ENCODE data around the gene ACSF2.

Gene ACSF2

GRCh38 chr17:50479522-50480141 lies 53.6 kb downstream of the ACSF2 start:
- peak; percentile 79 for DNase-seq

GRCh38 chr17:50480142-50480764 lies 54.2 kb downstream of the ACSF2 start:
- no peak for DNase-seq

- no peak for DNase-seq
Measured at GRCh38 chr17:50480854-50481490, 55.0 kb downstream of the ACSF2 start.

- no peak for DNase-seq
Measured at GRCh38 chr17:50481648-50482047, 55.6 kb downstream of the ACSF2 start.

GRCh38 chr17:50482110-50482509 lies 56.1 kb downstream of the ACSF2 start:
- no peak for DNase-seq

GRCh38 chr17:50482516-50482915 lies 56.5 kb downstream of the ACSF2 start:
- DNase-seq, result peak; percentile 89

- no peak for DNase-seq
Measured at GRCh38 chr17:50483266-50483665, 57.2 kb downstream of the ACSF2 start.

GRCh38 chr17:50484386-50485155 lies 58.6 kb downstream of the ACSF2 start:
- DNase-seq, result no peak

GRCh38 chr17:50487213-50488096 lies 61.4 kb downstream of the ACSF2 start:
- no peak for DNase-seq

- no peak for DNase-seq
Measured at GRCh38 chr17:50488880-50489279, 62.9 kb downstream of the ACSF2 start.

GRCh38 chr17:50491505-50491904 lies 65.5 kb downstream of the ACSF2 start:
- DNase-seq, result no peak

- DNase-seq, result no peak
Measured at GRCh38 chr17:50492214-50492613, 66.2 kb downstream of the ACSF2 start.

- DNase-seq, result no peak
Measured at GRCh38 chr17:50493744-50494143, 67.7 kb downstream of the ACSF2 start.

GRCh38 chr17:50495217-50495823 lies 69.3 kb downstream of the ACSF2 start:
- no peak for DNase-seq

GRCh38 chr17:50495918-50496317 lies 69.9 kb downstream of the ACSF2 start:
- no peak for DNase-seq

GRCh38 chr17:50498021-50498874 lies 72.2 kb downstream of the ACSF2 start:
- DNase-seq, result no peak

GRCh38 chr17:50499270-50499669 lies 73.3 kb downstream of the ACSF2 start:
- DNase-seq, result no peak

- DNase-seq, result no peak
Measured at GRCh38 chr17:50499721-50500120, 73.7 kb downstream of the ACSF2 start.

- no peak for DNase-seq
Measured at GRCh38 chr17:50501054-50501453, 75.0 kb downstream of the ACSF2 start.

GRCh38 chr17:50502301-50502990 lies 76.4 kb downstream of the ACSF2 start:
- DNase-seq, result no peak
